ENCODE results near the gene UHRF2.
"Not testable (repeated sequence)": the region's sequence is repeated elsewhere in the genome, so short reads cannot be mapped to it uniquely, and the experiment has no call there.

UHRF2 gene, protein sequence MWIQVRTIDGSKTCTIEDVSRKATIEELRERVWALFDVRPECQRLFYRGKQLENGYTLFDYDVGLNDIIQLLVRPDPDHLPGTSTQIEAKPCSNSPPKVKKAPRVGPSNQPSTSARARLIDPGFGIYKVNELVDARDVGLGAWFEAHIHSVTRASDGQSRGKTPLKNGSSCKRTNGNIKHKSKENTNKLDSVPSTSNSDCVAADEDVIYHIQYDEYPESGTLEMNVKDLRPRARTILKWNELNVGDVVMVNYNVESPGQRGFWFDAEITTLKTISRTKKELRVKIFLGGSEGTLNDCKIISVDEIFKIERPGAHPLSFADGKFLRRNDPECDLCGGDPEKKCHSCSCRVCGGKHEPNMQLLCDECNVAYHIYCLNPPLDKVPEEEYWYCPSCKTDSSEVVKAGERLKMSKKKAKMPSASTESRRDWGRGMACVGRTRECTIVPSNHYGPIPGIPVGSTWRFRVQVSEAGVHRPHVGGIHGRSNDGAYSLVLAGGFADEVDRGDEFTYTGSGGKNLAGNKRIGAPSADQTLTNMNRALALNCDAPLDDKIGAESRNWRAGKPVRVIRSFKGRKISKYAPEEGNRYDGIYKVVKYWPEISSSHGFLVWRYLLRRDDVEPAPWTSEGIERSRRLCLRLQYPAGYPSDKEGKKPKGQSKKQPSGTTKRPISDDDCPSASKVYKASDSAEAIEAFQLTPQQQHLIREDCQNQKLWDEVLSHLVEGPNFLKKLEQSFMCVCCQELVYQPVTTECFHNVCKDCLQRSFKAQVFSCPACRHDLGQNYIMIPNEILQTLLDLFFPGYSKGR

DNA sequence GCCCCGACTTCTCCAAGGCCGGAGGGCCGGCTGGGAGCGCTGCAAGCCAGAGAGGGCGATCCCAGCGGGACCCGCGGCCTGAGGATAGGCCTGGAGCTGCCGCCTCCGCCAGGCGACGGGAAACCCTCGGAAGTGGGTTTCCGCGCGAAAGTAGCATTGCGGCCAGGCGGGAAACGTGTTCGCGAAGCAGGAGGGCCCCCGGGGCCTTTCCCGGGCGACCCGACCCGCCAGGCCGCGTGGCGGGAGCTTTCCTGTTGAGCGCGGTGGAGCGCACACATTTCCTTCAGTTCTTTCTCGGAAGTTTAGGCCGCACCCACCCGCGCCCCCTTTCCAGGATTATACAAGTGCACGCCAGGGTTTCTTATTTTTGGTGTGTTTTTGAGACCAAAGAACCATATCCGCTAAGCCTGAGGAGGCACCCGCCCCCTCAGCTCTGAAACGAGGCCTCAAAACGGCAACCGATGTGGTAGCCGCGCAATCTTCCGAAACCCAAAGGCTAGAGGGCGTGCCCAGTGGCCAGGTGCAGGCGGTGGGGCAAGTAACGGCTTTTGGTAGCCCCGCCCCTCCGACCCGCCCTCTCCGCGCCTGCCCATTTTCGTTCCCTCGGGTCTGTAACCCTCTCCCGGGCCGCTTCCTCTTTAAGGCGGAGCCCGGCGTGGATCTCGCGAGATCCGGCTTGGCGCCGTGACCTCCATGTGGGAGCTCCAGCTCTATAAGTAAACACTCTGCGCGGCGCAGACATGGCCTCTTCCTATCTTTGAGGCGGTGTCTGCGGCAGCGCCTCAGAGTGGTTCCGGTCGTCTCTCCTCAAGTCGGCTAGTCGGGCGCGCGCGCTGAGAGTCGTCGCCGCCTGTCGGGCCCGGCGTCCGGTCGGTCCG is at the start of gene UHRF2:
TSS of gene UHRF2 (plus strand) at position 713 of the 878 bp plus-strand sequence. CDS start 292 bp downstream, outside the sequence.
- peak; percentile 99 for DNase-seq

DNA sequence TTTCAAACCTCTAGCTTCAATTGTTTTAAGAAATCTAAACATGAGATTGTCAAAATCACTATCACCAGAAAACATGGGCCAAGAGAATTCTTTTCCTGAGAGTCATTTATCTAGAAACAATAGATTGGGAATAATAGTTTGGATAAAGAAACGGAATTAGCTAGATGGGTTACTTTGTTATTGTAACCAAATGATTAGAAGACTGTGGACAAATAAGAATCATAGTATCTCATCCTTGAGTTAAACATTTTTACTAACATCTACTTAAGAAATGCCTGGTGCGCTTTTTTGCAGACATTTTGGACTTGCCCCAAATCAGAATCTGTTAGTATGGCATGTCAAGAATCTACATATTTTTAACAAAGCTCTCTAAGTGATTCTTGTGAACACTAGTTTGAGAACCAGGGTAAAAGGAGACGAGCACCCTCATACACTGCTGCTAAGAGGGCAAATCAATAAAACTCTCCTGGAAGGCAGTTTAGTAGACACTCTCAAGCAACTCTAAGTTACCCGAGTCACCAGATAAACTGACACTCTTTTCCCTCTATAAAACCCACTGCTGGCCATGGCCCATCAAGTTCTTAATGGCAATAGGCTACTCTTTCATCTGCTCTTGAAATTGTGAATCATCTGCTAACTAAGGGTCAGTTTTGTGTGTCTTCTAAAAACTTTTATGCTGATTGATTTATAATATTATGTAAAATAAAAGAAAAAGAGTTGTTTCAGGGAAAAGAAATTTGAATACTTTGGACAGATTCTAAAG is 45.7 kb upstream of the UHRF2 start:
- no peak for DNase-seq

DNA sequence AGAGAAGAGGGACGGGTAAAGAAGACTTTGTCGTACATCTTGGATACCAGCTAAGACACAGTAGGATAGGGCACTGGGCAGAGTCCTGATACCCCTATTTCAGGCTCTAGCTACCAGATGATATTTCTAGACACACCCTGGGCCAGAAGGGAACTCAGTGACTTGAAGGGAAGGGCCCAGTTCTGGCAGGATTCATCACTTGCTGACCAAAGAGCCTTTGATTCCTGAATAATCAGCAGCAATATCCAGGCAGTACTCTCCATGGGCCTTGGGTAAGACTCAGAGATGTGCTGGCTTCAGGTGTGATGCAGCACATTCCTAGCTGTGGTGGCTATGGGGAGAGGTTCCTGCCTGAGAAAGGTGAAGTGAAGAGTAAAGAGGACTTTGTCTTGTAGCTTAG is 44.2 kb upstream of the UHRF2 start:
- no peak for DNase-seq

- not testable (repeated sequence) for DNase-seq
Observed at GRCh38 chr9:6381477-6382012, 31.5 kb upstream of the UHRF2 start.

DNA sequence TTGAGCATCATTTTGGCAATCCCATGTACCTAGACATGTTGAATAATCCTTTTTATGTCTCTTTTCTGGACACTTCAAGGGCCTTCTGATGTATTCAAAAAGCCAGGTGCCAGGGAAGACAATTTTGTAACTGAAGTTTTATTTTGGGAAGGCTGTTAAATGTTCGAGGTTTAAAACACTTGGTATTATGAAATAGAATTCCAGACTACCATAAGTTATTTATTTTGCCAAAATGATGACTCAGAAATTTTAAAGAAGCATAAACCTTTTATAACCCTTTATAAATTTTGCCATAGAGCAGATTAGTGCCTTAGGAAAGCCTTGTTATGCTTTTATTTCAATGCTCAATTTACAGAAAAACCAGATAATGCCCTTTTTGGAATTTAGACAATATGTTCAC is 30.3 kb upstream of the UHRF2 start:
- DNase-seq = no peak

GRCh38 chr9:6383551-6384225 is 29.3 kb upstream of the UHRF2 start:
- DNase-seq = no peak

DNA sequence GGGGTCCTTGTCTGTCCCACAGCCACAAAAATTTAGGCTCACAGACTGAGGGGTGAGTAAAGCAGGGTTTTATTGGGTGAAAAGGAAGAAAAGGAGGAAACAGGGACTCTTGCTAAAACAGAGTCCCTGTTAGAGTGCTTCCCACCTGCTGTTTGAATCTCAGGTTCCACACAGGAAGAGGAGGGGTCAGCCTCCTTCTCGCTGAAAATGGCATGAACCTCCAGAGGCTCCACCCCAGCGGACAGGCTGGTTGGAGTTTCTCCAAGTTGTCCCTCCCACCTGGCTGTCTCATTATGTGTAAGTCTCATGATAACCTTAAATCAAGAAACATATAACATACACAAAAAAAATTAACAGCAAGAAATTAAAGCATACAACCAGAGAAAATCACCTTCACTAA is 28.3 kb upstream of the UHRF2 start:
- DNase-seq = no peak

DNA sequence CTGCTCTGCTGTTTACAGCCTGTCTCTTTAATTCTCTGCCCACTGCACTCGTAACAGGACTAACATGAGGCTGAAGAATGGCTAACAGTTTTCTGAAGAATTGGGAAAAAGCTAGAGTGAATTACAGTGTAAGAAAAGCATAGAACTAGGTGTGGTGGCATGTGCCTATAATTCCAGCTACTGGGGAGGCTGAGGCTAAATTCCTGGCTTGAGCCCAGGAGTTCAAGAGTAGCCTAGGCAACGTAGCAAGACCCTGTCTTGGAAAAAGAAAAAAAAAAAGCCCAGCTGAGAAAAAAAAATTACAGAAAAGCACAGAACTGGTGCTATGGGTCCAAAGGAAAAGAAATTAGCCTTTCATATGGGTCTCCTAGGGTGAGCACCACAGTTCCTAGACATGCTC is 13.9 kb upstream of the UHRF2 start:
- DNase-seq = no peak

DNA sequence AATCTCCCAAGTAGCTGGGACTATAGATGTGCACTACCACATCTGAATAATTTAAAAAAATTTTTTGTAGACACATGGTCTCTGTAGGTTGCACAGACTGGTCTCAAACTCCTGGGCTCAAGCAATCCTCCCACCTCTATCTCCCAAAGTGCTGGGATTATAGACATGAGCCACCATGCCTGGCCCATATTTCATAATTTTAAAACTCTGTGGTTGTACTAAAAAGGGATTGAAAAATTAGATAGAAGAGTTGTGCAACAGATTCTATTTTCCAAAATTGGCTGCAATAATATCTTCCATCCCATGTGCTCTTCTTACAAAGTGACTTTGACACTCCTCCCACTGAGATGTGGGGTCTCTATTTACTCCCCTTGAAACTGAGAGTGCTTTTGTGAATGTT is 7.6 kb upstream of the UHRF2 start:
- DNase-seq = no peak

DNA sequence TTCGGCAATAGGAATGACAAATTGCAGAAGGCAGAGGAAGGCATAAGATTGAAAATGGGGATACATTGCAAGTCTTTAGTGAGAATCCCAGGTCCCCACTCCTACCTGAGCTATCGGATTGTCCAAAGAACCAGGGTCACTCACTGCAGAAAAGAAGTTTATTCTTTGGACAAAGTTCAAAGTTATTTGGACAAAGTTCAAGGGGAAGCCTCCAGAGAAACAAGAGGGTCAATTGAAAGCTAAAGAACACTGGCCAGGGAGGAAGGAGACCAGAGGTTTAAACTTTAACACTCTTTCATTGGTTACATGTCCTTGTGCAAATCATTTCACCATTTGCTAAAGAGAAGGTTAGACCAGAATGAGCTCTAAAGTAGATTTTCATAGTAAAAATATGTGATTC is 5.2 kb upstream of the UHRF2 start:
- DNase-seq = no peak

DNA sequence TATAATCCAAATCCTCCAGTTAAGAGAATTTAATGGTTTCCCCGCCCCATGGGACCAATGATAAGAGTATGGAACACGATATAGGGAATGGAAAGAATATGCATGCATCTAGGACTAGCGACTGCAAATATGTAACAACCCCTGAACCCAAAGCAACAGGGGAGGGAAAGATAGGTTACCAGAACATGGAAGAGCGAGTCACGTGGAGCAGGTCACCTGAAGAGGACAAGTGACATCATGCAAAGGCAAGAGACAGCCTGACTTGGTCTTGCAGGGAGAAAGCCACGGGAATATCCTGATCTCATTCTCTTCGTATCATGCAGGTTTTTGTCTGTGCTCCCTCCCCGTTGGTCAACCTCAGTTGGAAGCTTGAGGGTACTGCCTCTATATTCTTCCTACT is 4.7 kb upstream of the UHRF2 start:
- no peak for DNase-seq

- DNase-seq = no peak
Observed at GRCh38 chr9:6409811-6410210, 3.2 kb upstream of the UHRF2 start.

GRCh38 chr9:6410633-6411032 is 2.4 kb upstream of the UHRF2 start:
- DNase-seq = no peak

GRCh38 chr9:6413365-6414246 is 607 bp downstream of the UHRF2 start:
- peak; percentile 30 for DNase-seq

DNA sequence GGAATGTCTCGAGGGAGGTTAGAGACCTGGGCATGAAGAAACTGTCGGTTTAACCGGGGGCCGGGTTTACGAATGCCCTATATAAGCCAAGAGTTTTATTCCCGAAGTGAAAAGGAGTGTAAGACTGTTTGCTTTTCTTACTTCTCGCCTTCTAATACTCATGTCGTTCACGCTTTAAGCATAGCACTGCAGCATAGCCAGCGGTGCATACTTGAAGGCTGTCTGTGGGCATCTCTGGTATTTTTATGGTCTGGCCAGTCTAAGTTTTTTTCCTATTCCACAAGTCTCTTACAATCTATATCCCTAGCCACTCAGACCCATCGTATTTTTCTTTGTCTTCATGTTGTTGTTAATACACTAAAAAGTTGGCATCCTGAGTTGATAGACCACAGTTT is 1.2 kb downstream of the UHRF2 start:
- DNase-seq = no peak

DNA sequence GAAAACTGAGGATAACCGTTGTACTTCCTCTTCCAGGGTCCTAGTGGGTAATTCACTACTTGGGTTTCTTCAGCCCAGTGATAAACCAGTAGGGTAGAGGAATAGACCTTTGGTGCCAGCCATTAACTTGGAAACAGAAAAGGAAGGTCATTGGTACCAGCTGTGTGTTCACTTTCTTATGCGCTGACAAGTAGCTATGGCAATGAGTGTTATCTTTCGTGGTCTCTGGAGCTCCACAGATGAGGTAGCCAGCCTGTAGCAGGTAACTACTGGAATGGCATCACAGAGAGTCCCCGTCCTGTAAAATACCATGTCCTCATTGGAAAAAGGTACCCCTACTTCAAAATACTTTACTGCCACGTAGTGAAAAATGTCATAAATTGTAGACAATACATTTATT is 2.3 kb downstream of the UHRF2 start:
- no peak for DNase-seq

DNA sequence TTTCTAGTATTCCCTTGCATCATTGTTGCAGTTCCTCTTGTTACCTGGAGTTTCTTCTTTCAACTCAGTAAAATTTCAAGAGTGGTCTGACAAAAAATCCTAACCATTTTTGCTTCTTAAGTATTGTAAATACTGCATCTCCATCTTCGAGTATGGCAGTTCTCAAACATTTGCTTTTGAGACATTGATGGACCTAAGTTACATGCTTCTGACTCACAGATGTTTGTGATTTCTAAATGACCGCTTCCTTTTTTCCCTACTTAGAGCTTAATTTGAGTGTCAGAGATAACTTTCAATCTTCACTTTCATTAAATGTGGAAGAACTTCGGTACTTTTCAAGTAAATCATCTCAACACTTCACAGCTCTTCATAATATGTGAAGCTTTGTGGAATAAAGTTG is 4.2 kb downstream of the UHRF2 start:
- DNase-seq = no peak

- no peak for DNase-seq
Observed at GRCh38 chr9:6418764-6419163, 5.8 kb downstream of the UHRF2 start.

GRCh38 chr9:6424940-6425339 is 11.9 kb downstream of the UHRF2 start:
- no peak for DNase-seq

- DNase-seq = no peak
Observed at GRCh38 chr9:6426117-6426516, 13.1 kb downstream of the UHRF2 start.
